Measurements from ENCODE around the gene ROM1.

- TF ChIP-seq, protein P1, sequence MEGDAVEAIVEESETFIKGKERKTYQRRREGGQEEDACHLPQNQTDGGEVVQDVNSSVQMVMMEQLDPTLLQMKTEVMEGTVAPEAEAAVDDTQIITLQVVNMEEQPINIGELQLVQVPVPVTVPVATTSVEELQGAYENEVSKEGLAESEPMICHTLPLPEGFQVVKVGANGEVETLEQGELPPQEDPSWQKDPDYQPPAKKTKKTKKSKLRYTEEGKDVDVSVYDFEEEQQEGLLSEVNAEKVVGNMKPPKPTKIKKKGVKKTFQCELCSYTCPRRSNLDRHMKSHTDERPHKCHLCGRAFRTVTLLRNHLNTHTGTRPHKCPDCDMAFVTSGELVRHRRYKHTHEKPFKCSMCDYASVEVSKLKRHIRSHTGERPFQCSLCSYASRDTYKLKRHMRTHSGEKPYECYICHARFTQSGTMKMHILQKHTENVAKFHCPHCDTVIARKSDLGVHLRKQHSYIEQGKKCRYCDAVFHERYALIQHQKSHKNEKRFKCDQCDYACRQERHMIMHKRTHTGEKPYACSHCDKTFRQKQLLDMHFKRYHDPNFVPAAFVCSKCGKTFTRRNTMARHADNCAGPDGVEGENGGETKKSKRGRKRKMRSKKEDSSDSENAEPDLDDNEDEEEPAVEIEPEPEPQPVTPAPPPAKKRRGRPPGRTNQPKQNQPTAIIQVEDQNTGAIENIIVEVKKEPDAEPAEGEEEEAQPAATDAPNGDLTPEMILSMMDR (IDR thresholded peaks at IDR 0.05; ENCODE audit: poor library complexity) = no peak
- TF ChIP-seq EZH2 (IDR thresholded peaks at IDR 0.05; ENCODE audit: borderline replicate concordance) = no peak
- no peak for TF ChIP-seq EZH2phosphoT487 (IDR thresholded peaks at IDR 0.05; ENCODE audit: low read depth, severe bottlenecking, unreplicated experiment)
These were observed 5.3 kb upstream of the ROM1 start for GRCh38 chr11:62607714-62608113.

Measured in hepatocyte (in vitro differentiated cells).